Body of pancreas (tissue), 4 donors: Measurements from ENCODE around the gene ATP6V1A. TPM values are rescaled to one million over a fixed set of nuclear protein-coding genes. Genes with fewer than 3 reads are reported as not detected.

Source experiments
- ATAC-seq: fragments of 150-250 bp; one replicate; pipeline ENCODE4 v1.9.1; 2016
- DNase-seq, 4 donors: peaks; one replicate each; pipeline ENCODE4 v3.0.0-alpha.2; 2019
- H3K27ac ChIP-seq, 4 donors: fragments of 200-600 bp; sonication (generic); 1 replicate in 3 of 4; 2 replicates in 1 of 4; pipeline versions ENCODE4 v1.5.1 to v1.6.1; 2016 to 2019; ENCODE audit warnings: mild to moderate bottlenecking in 1 of 4, mixed read lengths in 1 of 4, moderate library complexity in 1 of 4
- H3K27me3 ChIP-seq, 2 donors: fragments of 200-600 bp; sonication (generic); one replicate each; pipeline ENCODE4 v1.6.0; 2016; ENCODE audit warnings: mild to moderate bottlenecking in 1 of 2
- H3K36me3 ChIP-seq, 2 donors: fragments of 200-600 bp; sonication (generic); replicated peaks in 1 of 2; 2 replicates each; pipeline ENCODE4 v1.5.1; 2016; ENCODE audit warnings: low read depth in 2 of 2; ENCODE audit not compliant: insufficient read depth in 1 of 2
- H3K4me1 ChIP-seq: fragments of 200-600 bp; sonication (generic); one replicate; pipeline ENCODE4 v1.6.0; 2016
- H3K4me3 ChIP-seq, 2 donors: fragments of 200-600 bp; sonication (generic); 1 replicate in 1 of 2; 2 replicates in 1 of 2; pipeline ENCODE4 v1.5.1; 2016 to 2019
- H3K9me3 ChIP-seq, 3 donors: fragments of 200-600 bp; sonication (generic); 1 replicate in 2 of 3; 2 replicates in 1 of 3; pipeline ENCODE4 v1.5.1; 2016
- CTCF ChIP-seq, 7 experiments: fragments of 450-650 bp in 4 of 7; fragments of 200-600 bp in 3 of 7; sonication (generic) in 3 of 7; IDR thresholded peaks; one replicate each; pipeline ENCODE4 v1.5.1; 2016 to 2019; ENCODE audit warnings: antibody characterized with exemption in 7 of 7
- POLR2A ChIP-seq, 3 donors: fragments of 450-650 bp; IDR thresholded peaks; one replicate each; pipeline ENCODE4 v1.6.1; 2016; ENCODE audit warnings: antibody characterized with exemption in 3 of 3, mild to moderate bottlenecking in 2 of 3
- WGBS, 2 donors: methylation state at CpG; one replicate each; pipeline ENCODE4 v1.1.5; 2017; 5-methylcytosine and 5-hydroxymethylcytosine counted together
- intact Hi-C: fragments of 100-400 bp; cut with DNase I; formaldehyde crosslinking; loops from one replicate; pipeline ENCODE4 v1.15.1; 2023
- total RNA-seq, 2 donors: library from RNA; depleted of rRNA; stranded (reverse); fragments of >200 nt; gene quantifications; one replicate each; pipeline ENCODE4 v1.1.0, GENCODE V29; 2016

Gene ATP6V1A
- total RNA-seq: 10 to 100 TPM; 25.4 to 31.3 TPM

GRCh38 chr3:113746548-113747282 lies at the start of gene ATP6V1A:
ATP6V1A (plus strand) TSS chr3:113747035; CDS start chr3:113778754, 31,719 bp downstream.
- 0 to 1% methylated on average over 21 to 33 of the region's 34 CpGs for WGBS, 2 donors
- H3K27me3 ChIP-seq: no peaks in the 10 kb centered on the region
- no peaks in the 10 kb centered on the region for H3K36me3 ChIP-seq
- H3K4me3 ChIP-seq: peak within 1 kb of the TSS; percentile 87 to 88
- no peaks in the 10 kb centered on the region for H3K9me3 ChIP-seq
- H3K4me1 ChIP-seq: peaks cover 48% of the 10 kb centered on the region
- TF ChIP-seq CTCF (IDR thresholded peaks at IDR 0.05): peak in 2 of 7 experiments; percentile 16
- TF ChIP-seq POLR2A (IDR thresholded peaks at IDR 0.05): peak in 2 of 3 donors; percentile 75 to 83
- peak within 1 kb of the TSS; percentile 90 to 100 (median 96) for H3K27ac ChIP-seq
- intact Hi-C loops: no loop called here
- ATAC-seq: peak; percentile 83
- peak; percentile 92 to 96 (median 94) for DNase-seq

- H3K4me3 ChIP-seq: peak overlapping the region; percentile 13 to 19
- no peaks in the 10 kb centered on the region for H3K9me3 ChIP-seq
- peaks cover 40% of the 10 kb centered on the region for H3K4me1 ChIP-seq
- TF ChIP-seq CTCF (IDR thresholded peaks at IDR 0.05): no peak
- peak in 2 of 3 donors; percentile 46 to 54 for TF ChIP-seq POLR2A (IDR thresholded peaks at IDR 0.05)
- peak overlapping the region; percentile 77 to 99 (median 88) for H3K27ac ChIP-seq
- intact Hi-C loops: no loop called here
- no peaks in the 10 kb centered on the region for H3K36me3 ChIP-seq
- DNase-seq (peak in 2 of 4 donors; percentile 24 to 29), ATAC-seq (no peak)
- H3K27me3 ChIP-seq: no peaks in the 10 kb centered on the region
- 1 to 3% methylated on average over 10 of the region's 10 CpGs for WGBS, 2 donors
These were observed 49.2 kb upstream of the ATP6V1A start for GRCh38 chr3:113697500-113698090.

GRCh38 chr3:113698213-113698742 lies 48.6 kb upstream of the ATP6V1A start:
- no peak for DNase-seq
- no peaks in the 10 kb centered on the region for H3K9me3 ChIP-seq
- 42 to 48% methylated on average over 6 of the region's 6 CpGs for WGBS, 2 donors

GRCh38 chr3:113698956-113699355 lies 47.9 kb upstream of the ATP6V1A start:
- WGBS, 2 donors: 6 to 11% methylated on average over 17 to 24 of the region's 24 CpGs
- intact Hi-C loops: no loop called here
- Histone ChIP-seq H3K9me3 (no peaks in the 10 kb centered on the region), H3K4me3 (no peak overlapping the region), H3K27ac (peak overlapping the region in 3 of 4 donors; percentile 86 to 99 (median 90)), H3K4me1 (peaks cover 31% of the 10 kb centered on the region), H3K27me3 (no peaks in the 10 kb centered on the region), H3K36me3 (no peaks in the 10 kb centered on the region)
- TF ChIP-seq CTCF (IDR thresholded peaks at IDR 0.05) (no peak), POLR2A (IDR thresholded peaks at IDR 0.05) (no peak)
- DNase-seq (peak in 1 of 4 donors; percentile 41), ATAC-seq (no peak)

More at GRCh38 chr3:113698213-113698742, 48.6 kb upstream of the ATP6V1A start:
- H3K36me3 ChIP-seq: no peaks in the 10 kb centered on the region
- no peak for ATAC-seq
- no peaks in the 10 kb centered on the region for H3K27me3 ChIP-seq
- peak overlapping the region; percentile 77 to 99 (median 88) for H3K27ac ChIP-seq
- peaks cover 37% of the 10 kb centered on the region for H3K4me1 ChIP-seq
- H3K4me3 ChIP-seq: no peak overlapping the region
- TF ChIP-seq POLR2A (IDR thresholded peaks at IDR 0.05) (no peak), CTCF (IDR thresholded peaks at IDR 0.05) (no peak)
- intact Hi-C loops: no loop called here
